Right ventricle myocardium inferior (tissue), 1 donor: ENCODE results near the gene MTRFR. TPM values are rescaled to one million over a fixed set of nuclear protein-coding genes. Genes with fewer than 3 reads are reported as not detected.
"Not testable (repeated sequence)": the region's sequence is repeated elsewhere in the genome, so short reads cannot be mapped to it uniquely, and the experiment has no call there.

Experiments
- ATAC-seq: fragments of 200-7000 bp; cut with Tn5 transposase; one replicate; pipeline ENCODE4 v1.9.1; 2020; ENCODE audit warnings: mild to moderate bottlenecking, moderate library complexity
- DNase-seq: peaks from one replicate; pipeline ENCODE4 v3.0.0; 2021; ENCODE audit errors: missing footprints
- intact Hi-C: fragments of 100-400 bp; cut with DNase I; formaldehyde crosslinking; loops from one replicate; pipeline ENCODE4 v1.11.0; 2022
- total RNA-seq: library from RNA; stranded (reverse); fragmentation: NEBNext Ultra II Directional; extraction: Animal tissue kit (Norgen Biotek cat#: 25700); gene quantifications from one replicate; pipeline ENCODE4 v1.2.1, GENCODE V29; 2021
- donor health status: DM: no; HTN: yes; CAD: no; lungs with severe emphysema.

The MTRFR gene
- total RNA-seq, 1 donor from 2014 or later: 8.1 TPM

- ATAC-seq: no peak
- intact Hi-C loops: no loop called here
- DNase-seq: no peak
Observed at GRCh38 chr12:123243671-123244262, 10.5 kb downstream of the MTRFR start.

GRCh38 chr12:123245678-123246077, 12.4 kb downstream of the MTRFR start:
- intact Hi-C loops: no loop called here
- DNase-seq (no peak), ATAC-seq (no peak)

GRCh38 chr12:123248129-123248528, 14.9 kb downstream of the MTRFR start:
- ATAC-seq, DNase-seq, intact Hi-C loops: not testable (repeated sequence)

- DNase-seq, ATAC-seq, intact Hi-C loops: not testable (repeated sequence)
Observed at GRCh38 chr12:123248996-123249741, 15.9 kb downstream of the MTRFR start.

GRCh38 chr12:123250471-123251383, 17.5 kb downstream of the MTRFR start:
- DNase-seq (no peak), ATAC-seq (no peak)
- intact Hi-C loops: no loop called here

- no peak for ATAC-seq
- intact Hi-C loops: no loop called here
Observed at GRCh38 chr12:123251403-123252076, 18.3 kb downstream of the MTRFR start.

GRCh38 chr12:123252365-123252764, 19.1 kb downstream of the MTRFR start:
- intact Hi-C loops, DNase-seq, ATAC-seq: not testable (repeated sequence)

More at GRCh38 chr12:123251403-123252076, 18.3 kb downstream of the MTRFR start:
- no peak for DNase-seq

GRCh38 chr12:123253641-123254459, 20.6 kb downstream of the MTRFR start:
- ATAC-seq (peak; percentile 76), DNase-seq (no peak)
- intact Hi-C loops: no loop called here

- intact Hi-C loops: no loop called here
- DNase-seq (no peak), ATAC-seq (no peak)
Observed at GRCh38 chr12:123254853-123255446, 21.7 kb downstream of the MTRFR start.

- no peak for ATAC-seq
- intact Hi-C loops: no loop called here
- DNase-seq: no peak
Observed at GRCh38 chr12:123258593-123258992, 25.4 kb downstream of the MTRFR start.

GRCh38 chr12:123260081-123260480, 26.8 kb downstream of the MTRFR start:
- DNase-seq (no peak), ATAC-seq (no peak)
- intact Hi-C loops: no loop called here

GRCh38 chr12:123261196-123261595, 28.0 kb downstream of the MTRFR start:
- no peak for DNase-seq
- ATAC-seq: no peak
- intact Hi-C loops: no loop called here

- intact Hi-C loops: no loop called here
- ATAC-seq: no peak
Observed at GRCh38 chr12:123263196-123263817, 30.1 kb downstream of the MTRFR start.

GRCh38 chr12:123264642-123265041, 31.4 kb downstream of the MTRFR start:
- no peak for DNase-seq
- ATAC-seq: no peak
- intact Hi-C loops: no loop called here

More at GRCh38 chr12:123263196-123263817, 30.1 kb downstream of the MTRFR start:
- no peak for DNase-seq

- DNase-seq (no peak), ATAC-seq (no peak)
- intact Hi-C loops: no loop called here
Observed at GRCh38 chr12:123265851-123266678, 32.8 kb downstream of the MTRFR start.

GRCh38 chr12:123266679-123267277, 33.5 kb downstream of the MTRFR start:
- intact Hi-C loops: no loop called here
- DNase-seq (no peak), ATAC-seq (no peak)
